Left ventricle myocardium inferior (tissue), 1 donor: ENCODE measurements around the gene DPP6. TPM values are rescaled to one million over a fixed set of nuclear protein-coding genes. Genes with fewer than 3 reads are reported as not detected.
"Not testable (repeated sequence)": the region's sequence is repeated elsewhere in the genome, so short reads cannot be mapped to it uniquely, and the experiment has no call there.

Source experiments
- DNase-seq: peaks from one replicate; pipeline ENCODE4 v3.0.0-alpha.2; 2020
- H3K27ac ChIP-seq: fragments of 200-600 bp; replicated peaks from 2 replicates; pipeline ENCODE4 v1.8.0; 2021
- H3K27me3 ChIP-seq: fragments of 200-600 bp; 2 replicates; pipeline ENCODE4 v1.8.0; 2021; ENCODE audit warnings: low read depth
- H3K36me3 ChIP-seq: fragments of 200-600 bp; 2 replicates; pipeline ENCODE4 v1.8.0; 2021
- H3K4me1 ChIP-seq: fragments of 200-600 bp; 2 replicates; pipeline ENCODE4 v1.8.0; 2021
- H3K4me3 ChIP-seq: fragments of 200-600 bp; 2 replicates; pipeline ENCODE4 v1.8.0; 2021; ENCODE audit warnings: mild to moderate bottlenecking, moderate library complexity
- H3K9me3 ChIP-seq: fragments of 200-600 bp; replicated peaks from 2 replicates; pipeline ENCODE4 v1.8.0; 2021
- CTCF ChIP-seq: fragments of 200-600 bp; IDR thresholded peaks from 2 replicates; pipeline ENCODE4 v1.8.0; 2021; ENCODE audit warnings: antibody characterized with exemption, mild to moderate bottlenecking, borderline replicate concordance
- intact Hi-C: fragments of 100-400 bp; cut with micrococcal nuclease; formaldehyde crosslinking; loops from one replicate; pipeline ENCODE4 v1.11.0; 2022
- total RNA-seq: library from RNA; stranded (reverse); fragmentation: NEBNext Ultra II Directional; extraction: Animal tissue kit (Norgen Biotek cat#: 25700); gene quantifications from one replicate; pipeline ENCODE4 v1.2.1, GENCODE V29; 2021
- donor health status: DM: no; HTN: yes; CAD: no; lungs with severe emphysema.

Gene DPP6
- total RNA-seq, 1 donor from 2014 or later: 0.25 TPM

- DNase-seq: no peak
- no peak for TF ChIP-seq CTCF
- intact Hi-C loops: no loop called here
- peaks cover 22% of the 10 kb centered on the region for H3K27me3 ChIP-seq
- no peaks in the 10 kb centered on the region for H3K36me3 ChIP-seq
- H3K4me3 ChIP-seq: no peak overlapping the region
- H3K9me3 ChIP-seq: no peaks in the 10 kb centered on the region
- H3K27ac ChIP-seq: no peak overlapping the region
- H3K4me1 ChIP-seq: no peaks in the 10 kb centered on the region
Observed at GRCh38 chr7:154676422-154677073, 624.4 kb downstream of the DPP6 start.

DNA sequence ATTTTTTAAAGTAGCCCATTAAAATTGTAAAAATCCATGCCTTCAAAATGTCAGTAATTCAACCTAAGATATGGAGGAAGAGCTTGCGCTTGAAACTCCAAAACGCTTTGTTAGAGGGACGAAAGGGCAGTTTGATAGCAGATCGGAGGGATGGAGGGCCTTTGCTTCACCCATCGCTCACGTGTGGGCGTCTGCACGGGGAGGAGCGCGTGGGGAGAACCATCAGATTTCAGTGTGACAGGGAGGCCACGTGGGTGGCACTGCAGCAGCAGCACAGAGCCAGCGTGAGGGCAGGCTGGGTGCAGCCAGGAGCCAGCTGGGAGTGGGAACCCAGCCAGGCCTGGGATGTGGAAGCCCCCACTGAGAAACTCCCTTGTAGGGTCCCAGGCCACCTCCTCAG is 625.3 kb downstream of the DPP6 start:
- H3K4me1 ChIP-seq: no peaks in the 10 kb centered on the region
- intact Hi-C loops: no loop called here
- TF ChIP-seq CTCF: no peak
- no peak overlapping the region for H3K27ac ChIP-seq
- DNase-seq: no peak
- no peaks in the 10 kb centered on the region for H3K36me3 ChIP-seq
- H3K4me3 ChIP-seq: no peak overlapping the region
- no peaks in the 10 kb centered on the region for H3K9me3 ChIP-seq
- H3K27me3 ChIP-seq: peaks cover 22% of the 10 kb centered on the region

- H3K36me3 ChIP-seq, H3K4me1 ChIP-seq, H3K27ac ChIP-seq, H3K9me3 ChIP-seq, DNase-seq, intact Hi-C loops, H3K4me3 ChIP-seq: not testable (repeated sequence)
- H3K27me3 ChIP-seq: peaks cover 23% of the 10 kb centered on the region
Observed at GRCh38 chr7:154678001-154678550, 625.9 kb downstream of the DPP6 start.

- peaks cover 37% of the 10 kb centered on the region for H3K27me3 ChIP-seq
- H3K36me3 ChIP-seq: no peaks in the 10 kb centered on the region
- no peak overlapping the region for H3K27ac ChIP-seq
- intact Hi-C loops: no loop called here
- H3K4me3 ChIP-seq: no peak overlapping the region
- TF ChIP-seq CTCF: no peak
- H3K4me1 ChIP-seq: no peaks in the 10 kb centered on the region
- H3K9me3 ChIP-seq: no peaks in the 10 kb centered on the region
- DNase-seq: no peak
Observed at GRCh38 chr7:154679379-154680053, 627.3 kb downstream of the DPP6 start.

GRCh38 chr7:154680894-154681659 is 628.9 kb downstream of the DPP6 start:
- Histone ChIP-seq H3K27ac (no peak overlapping the region), H3K27me3 (peaks cover 32% of the 10 kb centered on the region), H3K4me3 (no peak overlapping the region), H3K4me1 (no peaks in the 10 kb centered on the region), H3K9me3 (no peaks in the 10 kb centered on the region), H3K36me3 (no peaks in the 10 kb centered on the region)
- intact Hi-C loops: no loop called here
- DNase-seq: no peak
- TF ChIP-seq CTCF: no peak
